GM21447 (cell line): ENCODE measurements around the gene SEMA3F.
A peak's percentile ranks its signal among the peaks of the same experiment; 100 is the strongest.

Source experiments
- ATAC-seq: cut with Tn5 transposase; IDR thresholded peaks from one replicate; pipeline ENCODE4 v1.9.1; 2021; ENCODE audit not compliant: unreplicated experiment

SEMA3F gene

DNA sequence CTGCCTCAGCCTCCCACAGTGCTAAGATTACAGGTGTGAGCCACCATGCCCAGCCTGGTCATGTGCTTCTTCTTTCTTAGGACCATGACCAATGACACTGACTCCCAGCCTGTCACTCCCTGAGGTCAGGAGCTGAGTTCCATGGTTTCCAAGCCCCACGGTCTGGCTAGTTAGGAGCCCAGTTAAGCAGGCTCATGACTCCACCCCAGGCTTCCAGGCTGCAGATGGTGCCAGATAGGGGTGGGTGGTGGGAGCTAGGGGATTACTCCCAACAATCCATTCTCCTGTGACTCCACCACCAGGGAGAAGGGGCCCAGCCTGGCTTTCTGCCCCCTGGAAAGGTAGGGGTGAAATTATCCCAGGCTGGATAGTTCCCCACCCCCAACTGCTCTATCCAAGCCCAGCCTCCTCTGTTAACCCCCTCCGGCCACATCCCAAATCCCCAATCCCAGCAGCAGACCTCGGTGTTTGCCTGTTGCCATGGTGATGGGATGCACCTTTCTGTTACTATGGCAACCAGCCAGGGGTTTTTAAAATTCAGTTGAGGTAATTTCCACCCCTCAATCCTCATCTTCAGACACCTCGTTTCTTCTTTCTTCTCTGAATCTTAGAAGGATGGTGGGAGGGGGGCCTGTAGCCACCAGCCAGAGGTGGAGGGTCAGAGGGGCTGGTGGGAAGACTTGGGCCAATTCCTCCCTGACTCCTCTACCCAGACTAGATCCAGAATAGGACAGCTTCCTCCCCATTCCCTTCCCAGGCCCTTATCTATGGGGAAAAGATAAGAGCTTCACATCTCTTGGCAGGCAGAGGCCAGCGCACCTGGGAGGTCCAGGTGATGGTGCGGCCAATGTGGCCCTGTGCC lies 22.5 kb upstream of the SEMA3F start:
- no peak for ATAC-seq

DNA sequence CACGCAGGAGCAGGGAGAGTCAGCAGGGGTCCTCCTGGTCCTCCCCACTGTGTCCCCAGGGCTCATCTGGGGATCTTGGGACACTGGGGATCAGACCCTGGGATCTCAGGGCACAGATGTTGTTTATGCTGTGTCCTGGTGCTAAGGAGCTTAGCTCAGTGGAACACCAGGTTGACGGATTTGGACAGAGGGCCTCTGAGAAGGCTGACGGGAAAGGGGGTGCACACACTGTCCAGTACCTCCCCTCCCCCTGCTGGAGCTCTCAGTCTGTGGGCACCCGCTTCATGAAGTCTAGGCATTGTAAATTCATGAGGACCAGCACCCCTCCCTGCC lies 21.9 kb upstream of the SEMA3F start:
- ATAC-seq = no peak

DNA sequence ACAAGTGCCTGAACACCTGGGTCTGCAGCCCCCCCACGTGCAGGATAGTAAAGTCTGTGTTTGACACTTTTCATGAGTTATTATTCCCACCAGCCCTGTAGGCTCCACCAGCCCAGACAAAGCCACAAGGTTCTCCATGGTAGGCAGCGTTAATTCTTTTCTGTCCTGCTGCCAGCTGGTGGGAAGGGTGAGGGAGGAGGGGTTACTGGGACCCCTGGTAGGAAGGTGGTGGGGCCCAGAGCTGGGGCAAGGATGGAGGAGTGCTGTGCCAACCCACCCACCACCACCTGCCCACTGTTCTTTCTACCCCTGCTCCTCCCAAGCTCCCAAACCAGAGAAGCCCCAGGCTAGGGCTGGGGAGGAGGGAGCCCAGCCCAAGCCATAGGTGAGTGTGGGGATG lies 20.8 kb upstream of the SEMA3F start:
- no peak for ATAC-seq

DNA sequence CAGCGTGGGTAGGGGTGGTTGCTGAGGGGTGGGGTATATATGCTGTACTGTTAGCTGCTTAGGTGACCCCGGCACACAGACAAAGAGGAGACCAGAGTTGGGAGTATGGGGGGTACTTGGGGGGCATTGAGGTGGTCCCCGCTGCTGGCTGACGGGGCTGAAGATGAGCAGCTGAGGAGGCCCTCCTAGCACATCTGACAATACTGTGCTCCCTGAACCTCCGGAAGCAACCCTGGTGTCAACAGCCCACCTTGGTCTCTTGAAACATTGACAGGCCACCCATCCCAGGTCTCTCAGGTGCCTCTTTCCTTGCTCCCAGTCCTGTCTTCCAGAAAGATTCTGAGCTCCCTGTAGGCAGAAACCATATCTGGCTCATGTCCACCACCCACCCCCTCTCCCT lies 19.2 kb upstream of the SEMA3F start:
- no peak for ATAC-seq

DNA sequence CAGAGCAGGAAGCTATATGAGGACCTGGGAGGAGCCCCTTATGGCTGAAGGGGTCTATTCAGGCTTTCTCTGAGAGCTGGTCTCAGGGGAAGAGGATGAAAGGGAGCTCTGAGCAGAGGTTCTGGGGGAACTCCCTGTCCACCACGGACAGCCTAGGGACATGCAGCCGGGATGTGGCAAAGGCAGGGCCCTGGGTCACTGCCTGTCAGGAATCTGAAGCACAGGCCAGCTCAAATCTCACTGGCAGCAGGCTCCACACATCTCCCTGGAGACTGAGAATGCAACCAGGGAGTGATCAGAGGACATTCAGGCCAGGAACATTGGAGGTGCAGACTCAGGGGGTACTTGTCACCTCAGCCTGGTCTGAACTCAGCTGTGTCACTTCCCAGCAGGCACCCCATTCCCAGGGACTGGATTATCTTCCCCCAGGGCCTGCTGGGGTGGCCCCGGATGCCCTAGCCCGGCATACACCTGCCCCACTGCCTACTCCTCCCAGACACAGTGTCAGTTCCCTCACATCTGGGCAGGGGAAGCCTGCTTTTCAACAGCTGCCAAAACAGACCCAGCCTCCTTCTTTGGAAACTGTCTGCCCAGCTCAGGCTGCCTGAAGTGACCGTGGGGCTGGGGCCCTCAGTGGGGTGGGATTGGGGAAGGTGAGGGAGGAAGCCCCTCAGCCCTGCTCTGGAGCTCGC lies 18.3 kb upstream of the SEMA3F start:
- ATAC-seq = no peak

DNA sequence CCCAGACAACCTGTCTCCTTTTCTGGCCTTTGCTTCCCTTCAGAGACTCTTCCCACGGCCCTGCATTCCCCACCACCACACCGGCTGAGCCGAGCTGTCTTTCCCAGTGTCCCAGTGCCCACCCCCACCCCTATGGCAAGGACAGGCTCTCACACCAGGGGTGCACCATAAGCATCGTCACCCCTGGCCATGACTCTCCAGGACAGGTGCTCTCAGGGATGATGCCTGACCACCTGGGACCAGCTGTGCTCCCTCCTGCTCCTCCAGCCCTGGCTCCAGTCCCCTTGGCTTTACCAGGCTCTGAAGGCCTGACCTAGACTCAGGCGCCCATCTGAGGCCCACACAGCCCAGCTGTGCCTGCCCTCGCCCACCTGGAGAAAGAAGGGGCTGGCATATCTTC lies 17.6 kb upstream of the SEMA3F start:
- ATAC-seq = no peak

DNA sequence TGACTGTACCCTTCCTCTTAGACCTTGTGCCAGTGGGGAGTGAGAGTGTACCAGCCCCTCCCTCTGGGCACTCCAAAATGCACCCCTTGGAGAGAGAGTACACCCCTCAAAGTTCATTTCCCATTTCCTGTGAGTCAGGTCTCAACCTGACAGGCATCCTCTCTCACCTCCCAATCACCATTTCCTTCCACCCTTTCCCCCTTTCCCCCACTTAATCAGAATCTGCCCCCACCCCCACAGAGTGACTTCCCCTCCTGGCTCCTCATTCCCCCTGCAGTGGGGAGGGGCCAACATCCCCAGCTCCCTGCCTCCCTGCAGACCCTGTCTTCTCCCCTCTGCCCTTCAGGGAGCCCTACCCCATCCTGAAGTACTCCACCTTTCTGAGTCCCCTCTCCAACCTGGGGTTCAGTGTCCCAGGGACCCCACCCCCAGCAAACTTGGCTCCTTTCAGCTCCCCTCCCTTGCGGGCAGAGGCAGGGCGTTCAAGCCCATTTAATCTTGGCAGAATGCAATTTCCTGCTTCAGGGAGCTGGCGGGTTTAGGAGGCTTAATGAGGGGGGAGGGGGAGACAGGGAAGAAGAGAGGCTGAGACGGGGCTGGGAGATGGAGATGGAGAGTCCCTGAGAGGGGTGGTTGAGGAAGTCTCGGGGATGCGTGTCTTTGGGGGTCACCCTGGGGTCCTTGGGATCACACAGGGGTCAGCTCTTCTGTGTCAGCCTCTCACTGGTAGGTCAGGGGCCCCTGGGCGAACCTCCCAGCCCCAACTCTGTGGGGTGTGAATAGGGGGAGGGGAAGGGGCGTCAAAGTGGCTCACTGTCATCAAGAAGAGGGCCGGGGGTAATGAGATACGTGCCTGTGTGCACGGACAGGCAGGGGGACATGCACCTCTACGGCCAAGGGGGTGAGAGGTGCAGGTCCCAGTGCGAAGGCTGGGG lies 16.6 kb upstream of the SEMA3F start:
- ATAC-seq = no peak

DNA sequence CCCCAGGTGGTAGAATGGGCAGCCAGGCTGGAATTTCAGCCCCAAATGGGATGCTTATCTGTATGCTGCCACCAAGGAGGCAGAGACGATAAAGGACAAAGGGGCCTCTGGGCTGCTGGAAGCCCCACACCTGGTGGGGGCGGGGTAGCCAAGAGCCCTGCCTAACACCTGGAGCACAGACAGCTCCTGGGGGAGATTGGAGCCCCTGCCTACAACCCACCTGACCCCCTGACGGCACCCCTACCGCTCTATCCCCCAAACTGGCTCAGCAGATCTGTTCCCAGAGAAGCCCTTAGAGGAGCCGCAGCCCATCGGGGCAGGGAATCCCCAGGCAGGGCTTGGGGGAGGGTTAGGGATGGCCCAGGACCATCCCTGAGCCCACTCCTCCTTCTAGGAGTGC lies 15.8 kb upstream of the SEMA3F start:
- no peak for ATAC-seq

DNA sequence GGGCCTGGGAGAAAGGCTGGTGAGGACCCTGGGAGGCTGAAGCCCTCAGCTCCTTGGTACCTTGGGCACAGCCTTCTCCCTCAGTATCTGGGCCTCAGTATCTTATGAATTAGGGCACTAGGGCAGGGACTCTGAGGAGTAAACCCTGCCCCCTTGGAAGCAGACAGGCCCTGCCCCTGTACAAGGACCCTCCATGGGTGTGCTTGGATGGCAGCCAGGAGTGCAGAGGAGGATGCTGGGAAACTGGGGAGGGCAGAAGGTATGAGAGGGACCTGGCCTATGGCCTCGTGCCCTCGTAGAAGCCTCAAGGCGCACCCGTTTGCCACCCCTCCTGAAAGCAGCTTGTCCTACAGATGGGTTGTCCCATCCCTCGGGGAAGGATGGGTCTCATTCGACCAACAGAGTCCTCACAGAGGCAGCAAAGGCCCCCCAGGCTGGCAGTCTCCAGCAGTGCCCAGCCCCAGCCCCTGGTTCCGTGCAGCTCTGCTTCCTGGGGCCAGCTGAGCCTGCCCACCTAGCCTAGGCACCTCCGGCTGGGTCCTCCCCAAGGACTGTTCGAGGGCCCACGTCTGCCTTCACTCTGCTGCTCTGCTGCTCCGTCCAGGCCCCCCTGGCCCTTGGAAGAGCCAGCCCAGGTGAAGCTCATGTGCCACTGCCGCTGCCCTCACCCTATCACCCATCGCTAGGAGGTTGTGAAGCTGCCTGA lies 15.3 kb upstream of the SEMA3F start:
- ATAC-seq = no peak

DNA sequence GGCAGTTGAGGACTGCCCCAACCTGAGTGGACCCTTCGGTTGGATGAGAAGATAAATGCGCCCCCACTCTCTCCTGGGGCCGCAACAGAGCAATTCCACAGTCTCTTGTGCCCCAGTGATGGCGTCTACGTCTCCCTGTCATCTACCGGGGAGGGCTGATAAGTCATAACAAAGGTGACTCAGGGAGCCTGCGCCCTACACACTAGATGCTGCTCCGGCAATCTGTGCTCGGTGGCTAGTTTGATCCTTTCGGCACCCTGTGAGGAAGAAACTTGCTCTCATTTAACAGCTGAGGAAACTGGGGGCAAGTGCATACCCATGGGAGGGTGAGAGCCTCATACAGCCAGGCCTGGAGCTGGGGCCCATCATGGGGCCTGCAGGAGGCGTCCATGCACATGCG lies 14.1 kb upstream of the SEMA3F start:
- ATAC-seq = no peak

DNA sequence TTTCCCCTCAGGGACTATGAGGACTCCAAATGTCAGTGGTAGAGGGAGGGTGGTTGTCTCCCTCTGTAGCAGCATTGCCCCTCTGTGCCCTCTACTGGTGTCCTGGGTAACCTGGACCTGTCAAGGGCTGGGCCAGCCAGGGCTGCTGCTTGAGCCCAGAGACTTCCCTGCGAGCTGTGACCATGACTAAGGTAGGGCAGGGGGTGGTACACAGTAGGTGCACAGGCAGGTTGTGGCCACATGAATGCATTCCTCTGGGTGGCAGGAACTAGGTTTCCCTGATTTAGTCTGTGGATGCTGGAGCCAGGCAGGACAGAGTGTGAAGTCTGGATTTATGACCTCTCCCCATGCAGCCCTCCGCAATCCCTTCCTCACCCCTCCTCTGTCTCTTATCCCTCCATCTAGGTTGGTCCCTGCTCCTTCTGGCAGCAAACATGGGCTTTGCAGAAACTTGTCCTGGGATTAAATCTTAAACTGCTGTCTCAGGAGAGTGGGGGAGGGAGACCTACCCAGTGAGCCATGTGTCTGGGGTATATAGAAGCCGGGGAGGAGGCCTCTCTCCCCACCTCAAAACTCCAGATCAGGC lies 8.7 kb upstream of the SEMA3F start:
- no peak for ATAC-seq

DNA sequence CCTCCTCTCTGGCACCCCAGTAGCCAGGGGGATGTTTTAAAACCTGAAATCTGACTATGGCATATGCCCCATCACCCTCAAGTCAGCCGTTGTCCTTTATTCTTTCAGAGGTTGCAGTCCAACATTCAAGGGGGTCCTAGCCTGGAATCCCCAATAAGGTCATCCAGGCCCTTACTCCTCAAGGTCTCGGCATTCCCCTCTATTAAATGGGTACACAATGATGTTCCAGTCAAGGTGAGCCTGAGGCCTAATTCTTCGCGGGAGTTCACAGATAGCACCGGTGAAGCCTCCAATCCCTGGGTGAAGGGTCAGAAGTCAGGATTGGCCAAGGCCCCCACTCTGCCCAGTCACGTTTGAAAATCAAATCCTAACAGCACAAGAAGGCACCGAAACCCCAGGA lies 8.1 kb upstream of the SEMA3F start:
- no peak for ATAC-seq

DNA sequence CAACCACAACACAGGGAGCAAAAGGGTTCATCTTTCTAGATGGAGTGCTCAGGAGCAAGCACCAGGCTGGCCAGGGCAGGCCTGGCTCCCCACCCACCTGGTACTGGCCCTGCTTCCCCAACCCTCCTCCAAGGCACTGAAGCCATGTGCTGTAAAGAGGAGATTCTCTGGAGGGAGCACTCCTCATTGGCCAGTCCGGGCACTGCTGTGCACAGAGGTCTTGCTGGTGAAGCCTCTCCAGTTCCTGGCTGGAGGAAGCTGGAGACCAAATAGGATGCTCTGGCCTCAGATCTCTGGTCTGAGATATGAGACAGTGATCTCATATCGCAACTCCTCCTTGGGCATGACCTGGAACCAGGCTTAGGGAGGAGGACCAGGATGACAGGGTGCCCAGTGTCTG lies 7.7 kb upstream of the SEMA3F start:
- ATAC-seq = no peak

DNA sequence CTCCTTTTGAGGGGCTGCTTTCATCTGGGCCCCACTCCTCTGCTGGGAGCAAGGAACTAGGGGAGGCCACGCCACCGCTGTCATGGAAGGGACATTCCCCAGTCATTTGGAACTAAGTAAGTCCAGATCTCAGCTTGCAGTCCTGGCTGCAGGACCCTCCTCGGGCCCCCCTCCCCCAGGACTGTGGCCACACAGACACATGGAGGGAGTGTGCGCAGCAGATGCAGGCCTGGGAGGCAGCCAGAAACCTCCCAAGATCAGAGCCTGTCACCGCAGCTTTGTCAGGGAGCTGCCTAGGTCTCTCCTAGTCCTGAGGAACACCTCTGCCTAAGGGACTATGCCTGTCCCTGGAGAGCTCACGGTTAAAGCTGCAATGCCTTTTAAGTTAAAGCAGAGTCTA lies 7.3 kb upstream of the SEMA3F start:
- no peak for ATAC-seq

DNA sequence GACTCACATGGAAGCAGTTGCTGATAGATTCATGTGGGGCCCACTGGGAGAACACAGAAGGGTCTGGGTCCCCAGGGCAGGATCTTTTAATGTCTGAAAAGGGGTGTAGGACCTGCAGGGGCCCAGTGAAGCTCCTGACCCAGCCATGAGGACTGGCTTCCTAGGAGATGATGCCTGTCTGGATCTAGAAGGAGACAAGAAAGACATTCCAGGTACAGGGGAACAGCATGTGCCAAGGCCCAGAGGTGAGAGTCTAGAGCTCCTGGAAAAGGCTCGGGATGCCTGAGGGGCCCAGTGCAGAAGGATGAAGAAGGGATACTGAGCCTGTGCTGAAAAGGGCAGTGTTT lies 4.7 kb upstream of the SEMA3F start:
- ATAC-seq = no peak

DNA sequence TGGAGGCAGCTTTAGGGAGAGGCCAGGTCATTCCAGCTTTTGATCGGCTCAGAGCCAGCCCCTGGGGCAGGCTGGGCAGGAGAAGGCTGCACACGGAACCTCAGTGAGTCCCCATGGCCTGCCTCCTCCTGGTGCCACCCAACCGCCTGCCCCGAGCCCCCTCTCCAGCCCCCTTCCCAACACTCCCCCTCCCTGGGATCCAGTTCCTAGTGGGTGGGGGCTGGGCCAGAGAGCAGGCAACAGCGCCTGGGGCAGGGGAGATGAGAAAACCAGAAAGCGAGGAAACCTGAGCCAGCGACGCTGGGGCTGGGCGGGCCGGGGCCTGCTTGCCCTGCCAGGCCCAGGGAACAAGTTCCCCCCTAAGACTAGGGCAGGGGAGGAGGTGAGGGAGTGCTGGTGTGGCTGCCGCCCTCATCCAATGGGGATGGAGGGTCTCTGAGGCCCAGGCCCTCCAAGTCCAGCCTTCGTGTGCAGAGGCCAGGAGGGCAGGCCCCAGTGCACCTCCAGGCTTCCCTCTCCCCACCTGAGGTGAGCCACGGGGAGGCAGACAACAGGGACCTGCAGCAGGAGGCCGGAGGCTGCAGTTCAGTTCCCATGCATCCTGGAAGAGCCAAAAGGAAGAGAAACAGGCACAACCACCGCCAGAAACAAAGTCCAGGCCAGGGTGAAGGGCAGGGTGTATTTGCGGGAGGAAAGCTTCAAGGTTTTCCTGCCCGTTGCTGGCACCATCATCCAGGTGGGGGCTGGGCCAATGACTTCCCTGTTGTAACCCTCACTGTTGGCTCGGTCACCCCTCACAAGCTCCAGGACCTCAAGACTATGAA lies 4.0 kb upstream of the SEMA3F start:
- ATAC-seq = no peak

DNA sequence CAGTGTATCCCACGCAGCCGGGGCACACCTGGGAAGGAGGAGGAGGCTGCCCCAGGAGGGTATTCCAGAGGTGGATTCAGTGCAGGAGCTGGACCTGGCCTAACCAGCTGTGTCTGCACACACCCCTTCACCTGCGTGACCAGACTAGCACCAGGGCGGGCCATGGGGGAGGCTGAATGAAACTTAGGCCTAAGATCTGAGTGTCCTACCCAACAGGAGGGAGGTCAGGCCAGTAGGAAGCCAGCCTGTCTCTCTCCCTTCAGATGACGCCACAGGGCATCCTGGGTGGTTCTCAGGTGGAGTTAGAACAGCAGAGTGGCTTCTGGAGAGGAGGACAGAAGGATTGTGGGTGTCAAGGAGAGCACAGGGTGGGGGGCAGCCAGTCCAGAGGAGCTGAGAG lies 3.4 kb upstream of the SEMA3F start:
- no peak for ATAC-seq

DNA sequence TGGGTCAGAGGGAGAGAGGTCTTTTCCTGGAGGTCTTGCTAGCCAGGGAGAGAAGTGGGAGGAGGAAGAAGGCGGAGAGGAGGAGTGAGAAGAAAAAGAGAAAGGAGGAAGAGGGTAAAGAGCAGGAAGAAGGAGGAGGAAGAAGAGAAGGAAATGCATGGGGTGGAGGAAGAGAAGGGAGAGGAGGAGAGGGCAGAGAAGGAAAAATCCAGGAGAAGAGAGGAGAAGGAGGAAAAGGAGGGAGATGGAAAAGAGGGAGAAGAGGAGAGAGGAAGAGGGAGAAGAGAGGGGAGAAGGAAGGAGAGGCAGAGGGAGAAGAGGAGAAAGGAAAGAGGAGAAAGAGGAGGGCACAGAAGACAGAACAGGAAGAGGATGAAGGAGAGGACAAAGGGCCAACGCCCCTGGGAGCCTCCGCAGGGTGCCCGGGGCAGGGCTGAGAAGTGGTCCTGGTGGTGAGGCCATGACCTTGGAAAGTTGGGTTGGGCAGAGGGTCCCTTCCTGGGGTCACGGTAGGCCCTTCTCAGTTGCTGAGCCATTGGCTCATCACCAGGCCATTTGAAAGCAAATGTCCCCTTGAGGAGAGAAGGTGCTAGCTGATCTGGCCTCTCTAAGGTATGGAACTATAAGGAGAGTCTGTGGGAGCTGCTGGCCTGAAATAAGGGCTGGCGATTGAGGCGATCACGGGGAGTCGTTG lies 1.2 kb upstream of the SEMA3F start:
- no peak for ATAC-seq

DNA sequence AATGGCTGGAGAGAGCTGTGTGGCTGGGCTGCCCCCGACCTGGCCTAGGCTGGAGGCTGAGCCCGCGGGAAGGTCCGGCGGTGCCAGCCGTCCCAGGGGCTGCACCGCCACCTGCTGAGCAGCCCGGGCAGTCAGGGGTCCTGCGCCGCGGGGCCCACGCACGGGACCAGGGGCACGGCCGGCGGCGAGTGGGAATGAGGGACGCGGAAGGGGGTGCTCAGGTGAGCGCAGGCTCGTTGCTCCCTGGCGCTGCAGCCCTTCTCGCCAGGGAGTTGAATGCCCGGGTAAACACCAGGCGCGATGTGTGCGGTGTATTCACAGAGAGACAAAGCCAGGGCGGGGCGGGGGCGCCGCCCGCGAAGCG lies 666 bp upstream of the SEMA3F start:
- ATAC-seq = peak; percentile 16
